ENCODE data around the gene PRAMEF12.
A peak's percentile ranks its signal among the peaks of the same experiment; 100 is the strongest.
"Not testable (repeated sequence)": the region's sequence is repeated elsewhere in the genome, so short reads cannot be mapped to it uniquely, and the experiment has no call there.

PRAMEF12 gene

GRCh38 chr1:12773438-12773837, at the start of gene PRAMEF12:
TSS of gene PRAMEF12 (plus strand) at chr1:12773738. CDS start at chr1:12774868, 1,130 bp downstream.
- no peak for DNase-seq

GRCh38 chr1:12728391-12728790, 45.1 kb upstream of the PRAMEF12 start:
- no peak for DNase-seq

- DNase-seq, result no peak
Measured at GRCh38 chr1:12730156-12730555, 43.4 kb upstream of the PRAMEF12 start.

GRCh38 chr1:12731084-12731483, 42.5 kb upstream of the PRAMEF12 start:
- not testable (repeated sequence) for DNase-seq

- no peak for DNase-seq
Measured at GRCh38 chr1:12734651-12735050, 38.9 kb upstream of the PRAMEF12 start.

- no peak for DNase-seq
Measured at GRCh38 chr1:12738934-12739333, 34.6 kb upstream of the PRAMEF12 start.

- no peak for DNase-seq
Measured at GRCh38 chr1:12739613-12740012, 33.9 kb upstream of the PRAMEF12 start.

- no peak for DNase-seq
Measured at GRCh38 chr1:12741946-12742345, 31.6 kb upstream of the PRAMEF12 start.

GRCh38 chr1:12745126-12745991, 28.2 kb upstream of the PRAMEF12 start:
- DNase-seq, result peak; percentile 62

- peak; percentile 25 for DNase-seq
Measured at GRCh38 chr1:12745992-12746323, 27.6 kb upstream of the PRAMEF12 start, which contains the start of gene CFAP107. TSS of gene CFAP107 (plus strand) at chr1:12746200. CDS start at chr1:12746431, 231 bp downstream.

- no peak for DNase-seq
Measured at GRCh38 chr1:12748778-12749355, 24.7 kb upstream of the PRAMEF12 start.

GRCh38 chr1:12754738-12755137, 18.8 kb upstream of the PRAMEF12 start:
- no peak for DNase-seq

GRCh38 chr1:12756273-12756672, 17.3 kb upstream of the PRAMEF12 start:
- no peak for DNase-seq

- no peak for DNase-seq
Measured at GRCh38 chr1:12756768-12757413, 16.6 kb upstream of the PRAMEF12 start.

GRCh38 chr1:12757836-12758235, 15.7 kb upstream of the PRAMEF12 start:
- DNase-seq, result no peak

GRCh38 chr1:12760256-12760795, 13.2 kb upstream of the PRAMEF12 start:
- no peak for DNase-seq

- DNase-seq, result no peak
Measured at GRCh38 chr1:12761781-12762180, 11.8 kb upstream of the PRAMEF12 start.

- no peak for DNase-seq
Measured at GRCh38 chr1:12762766-12763165, 10.8 kb upstream of the PRAMEF12 start.

- no peak for DNase-seq
Measured at GRCh38 chr1:12763479-12763878, 10.1 kb upstream of the PRAMEF12 start.

GRCh38 chr1:12764016-12764415, 9.5 kb upstream of the PRAMEF12 start:
- DNase-seq, result no peak

GRCh38 chr1:12769031-12769430, 4.5 kb upstream of the PRAMEF12 start:
- DNase-seq, result no peak

GRCh38 chr1:12769976-12770505, 3.5 kb upstream of the PRAMEF12 start:
- no peak for DNase-seq

GRCh38 chr1:12770620-12771019, 2.9 kb upstream of the PRAMEF12 start:
- no peak for DNase-seq
